Fibroblast of gingiva (primary cell): Measurements from ENCODE around the gene PRRG2.

Source experiments
- DNase-seq: peaks from one replicate; pipeline ENCODE4 v3.0.0-alpha.2; 2011; ENCODE audit warnings: low read depth

Gene PRRG2

GRCh38 chr19:49581007-49581508 lies at the start of gene PRRG2:
PRRG2 (plus strand) TSS chr19:49581316; CDS start chr19:49583220, 1,904 bp downstream.
- no peak for DNase-seq

- peak; percentile 49 for DNase-seq
Observed at GRCh38 chr19:49533551-49534488, 47.3 kb upstream of the PRRG2 start.

DNA sequence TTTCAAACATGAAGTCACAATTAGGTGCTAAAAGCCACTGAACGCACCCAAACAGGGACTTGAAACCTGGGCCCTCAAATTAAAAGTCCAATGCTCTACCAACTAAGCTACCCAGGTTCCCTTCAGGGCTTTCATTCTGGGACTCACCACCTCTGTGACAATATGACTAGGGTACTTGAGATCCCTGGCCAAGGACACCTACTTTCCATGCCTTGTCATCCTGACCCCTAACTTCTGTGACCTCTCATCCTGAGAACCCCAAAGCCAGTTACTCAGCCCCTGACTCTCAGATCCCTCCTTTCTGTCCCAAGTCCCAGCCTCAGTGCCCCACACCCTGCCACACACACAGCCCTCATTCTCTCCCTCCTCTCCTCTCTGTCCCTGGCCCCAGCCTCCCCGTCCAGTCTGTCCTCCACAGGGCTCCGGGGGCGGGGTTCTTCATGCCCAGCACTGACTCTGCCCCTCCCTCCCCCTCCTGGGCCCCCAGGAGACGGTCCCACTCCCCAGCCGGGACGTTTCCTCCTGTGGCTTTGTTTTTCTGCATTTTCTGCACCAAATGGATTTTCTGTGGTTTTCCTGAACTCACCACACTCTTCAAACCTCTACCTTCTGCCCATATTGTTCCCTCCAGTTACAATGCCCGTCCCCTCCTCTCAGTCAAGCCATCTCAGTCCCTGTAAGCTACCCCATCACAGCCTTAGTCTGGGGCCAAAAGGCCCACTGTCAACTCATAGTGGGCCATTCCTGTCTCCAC lies 46.3 kb upstream of the PRRG2 start:
- DNase-seq: no peak

DNA sequence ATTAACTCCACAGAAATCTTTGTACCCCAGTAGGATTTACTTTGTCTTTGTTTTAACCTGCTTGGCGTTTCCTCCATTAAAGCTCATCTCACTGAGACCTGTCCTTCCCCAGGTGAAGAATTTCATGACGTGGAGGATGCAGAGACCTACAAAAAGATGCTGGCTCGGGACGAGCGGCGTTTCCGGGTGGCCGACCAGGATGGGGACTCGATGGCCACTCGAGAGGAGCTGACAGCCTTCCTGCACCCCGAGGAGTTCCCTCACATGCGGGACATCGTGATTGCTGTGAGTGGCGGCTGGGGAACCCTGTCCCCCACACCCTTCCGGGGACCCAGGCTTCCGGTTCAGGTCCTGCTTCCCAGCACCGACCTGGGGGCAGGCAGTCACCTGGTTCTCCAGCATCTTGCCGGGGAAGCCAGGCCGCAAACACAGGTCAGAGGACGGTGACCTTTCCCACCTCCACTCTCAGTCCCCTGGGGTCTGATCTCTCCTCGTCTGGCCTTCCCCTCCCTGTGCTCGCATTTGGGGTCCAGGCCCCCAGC lies 44.1 kb upstream of the PRRG2 start:
- no peak for DNase-seq

DNA sequence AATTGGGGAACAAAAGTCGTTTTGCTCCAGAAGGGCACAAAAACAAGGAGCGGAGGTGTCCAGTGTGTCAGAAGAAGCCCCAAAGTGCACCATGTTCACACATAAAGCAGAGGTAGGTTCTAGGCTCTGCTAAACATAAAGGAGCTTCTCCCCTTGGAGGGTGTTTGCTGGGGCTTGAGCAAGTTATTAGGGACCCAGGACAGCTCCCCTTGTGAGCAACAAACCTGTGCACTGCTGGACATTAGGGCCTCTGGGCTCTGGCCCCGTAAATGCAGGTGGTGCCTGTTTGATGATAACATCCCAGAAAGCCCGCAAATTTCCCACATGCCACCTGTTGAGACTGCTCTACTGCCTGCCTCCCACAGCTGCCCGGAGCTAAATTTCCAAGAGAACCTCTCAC lies 42.5 kb upstream of the PRRG2 start:
- DNase-seq: no peak

DNA sequence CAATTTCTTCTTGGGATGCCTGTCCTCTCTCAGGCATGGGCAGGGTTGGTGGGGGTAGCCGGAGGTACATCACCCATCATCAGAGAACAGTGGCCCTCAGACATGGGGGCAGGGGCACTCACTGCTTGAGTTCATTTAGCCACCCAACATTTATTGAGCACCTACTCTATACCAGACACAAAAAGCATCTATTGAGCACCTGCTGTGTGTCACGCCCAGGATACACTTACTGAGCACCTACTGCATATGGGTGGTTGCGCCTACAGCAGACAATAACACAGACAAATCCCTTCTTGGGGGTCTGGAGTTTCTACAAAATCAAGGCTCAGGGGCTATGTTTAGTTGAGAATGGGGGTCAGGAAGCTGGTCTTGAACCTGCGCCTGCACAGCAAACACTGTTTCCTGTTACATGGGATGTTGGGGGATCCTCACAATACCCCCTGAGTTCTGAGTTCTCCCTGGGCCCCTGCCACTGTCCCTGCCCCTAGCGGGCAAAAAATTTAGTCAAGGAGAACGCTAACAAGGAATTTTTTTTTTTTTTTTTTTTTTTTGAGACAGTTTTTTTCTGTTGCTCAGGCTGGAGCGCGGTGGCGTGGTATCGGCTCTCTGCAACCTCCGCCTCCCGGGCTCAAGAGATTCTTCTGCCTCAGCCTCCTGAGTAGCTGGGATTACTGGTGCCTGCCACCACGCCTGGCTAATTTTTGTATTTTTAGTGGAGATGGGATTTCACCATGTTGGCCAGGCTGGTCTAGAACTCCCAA lies 41.7 kb upstream of the PRRG2 start:
- DNase-seq: no peak

- DNase-seq: no peak
Observed at GRCh38 chr19:49541914-49542313, 39.2 kb upstream of the PRRG2 start.

DNA sequence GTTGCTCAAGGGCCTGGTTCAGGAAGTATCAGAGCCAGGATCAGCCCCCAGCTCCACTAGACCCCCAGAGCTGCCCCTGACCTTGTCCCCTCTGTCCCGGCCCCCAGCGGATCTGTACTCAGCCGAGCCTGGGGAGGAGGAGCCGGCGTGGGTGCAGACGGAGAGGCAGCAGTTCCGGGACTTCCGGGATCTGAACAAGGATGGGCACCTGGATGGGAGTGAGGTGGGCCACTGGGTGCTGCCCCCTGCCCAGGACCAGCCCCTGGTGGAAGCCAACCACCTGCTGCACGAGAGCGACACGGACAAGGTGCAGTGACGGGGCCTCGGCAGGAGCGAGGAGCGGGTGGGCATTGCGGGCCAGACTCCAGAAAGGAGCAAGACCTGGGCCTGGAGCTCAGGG lies 38.7 kb upstream of the PRRG2 start:
- no peak for DNase-seq

DNA sequence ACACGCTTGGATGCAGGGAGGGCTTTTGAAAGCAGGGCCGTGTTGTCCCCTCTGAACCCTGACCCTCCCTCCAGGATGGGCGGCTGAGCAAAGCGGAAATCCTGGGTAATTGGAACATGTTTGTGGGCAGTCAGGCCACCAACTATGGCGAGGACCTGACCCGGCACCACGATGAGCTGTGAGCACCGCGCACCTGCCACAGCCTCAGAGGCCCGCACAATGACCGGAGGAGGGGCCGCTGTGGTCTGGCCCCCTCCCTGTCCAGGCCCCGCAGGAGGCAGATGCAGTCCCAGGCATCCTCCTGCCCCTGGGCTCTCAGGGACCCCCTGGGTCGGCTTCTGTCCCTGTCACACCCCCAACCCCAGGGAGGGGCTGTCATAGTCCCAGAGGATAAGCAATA lies 38.1 kb upstream of the PRRG2 start:
- no peak for DNase-seq

- no peak for DNase-seq
Observed at GRCh38 chr19:49544154-49544553, 37.0 kb upstream of the PRRG2 start.

GRCh38 chr19:49546825-49547565 lies 34.1 kb upstream of the PRRG2 start:
- DNase-seq: peak; percentile 94

DNA sequence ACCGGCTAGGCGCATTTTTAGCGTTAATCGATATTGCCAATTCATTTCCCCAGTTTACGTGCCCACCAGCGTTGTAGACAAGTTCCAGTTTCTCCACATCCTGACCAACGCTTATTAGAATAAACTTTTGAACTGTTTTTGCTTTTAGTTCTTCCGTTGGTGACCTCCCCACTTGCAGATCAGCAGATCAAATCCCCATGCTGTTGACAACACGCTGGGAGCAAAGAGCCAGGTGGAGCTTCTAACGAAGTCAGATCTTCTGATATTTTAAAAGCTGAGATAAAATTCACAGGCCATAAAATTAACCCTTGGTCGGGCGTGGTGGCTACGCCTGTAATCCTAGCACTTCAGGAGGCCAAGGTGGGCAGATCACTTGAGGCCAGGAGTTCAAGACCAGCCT lies 32.1 kb upstream of the PRRG2 start:
- DNase-seq: no peak

DNA sequence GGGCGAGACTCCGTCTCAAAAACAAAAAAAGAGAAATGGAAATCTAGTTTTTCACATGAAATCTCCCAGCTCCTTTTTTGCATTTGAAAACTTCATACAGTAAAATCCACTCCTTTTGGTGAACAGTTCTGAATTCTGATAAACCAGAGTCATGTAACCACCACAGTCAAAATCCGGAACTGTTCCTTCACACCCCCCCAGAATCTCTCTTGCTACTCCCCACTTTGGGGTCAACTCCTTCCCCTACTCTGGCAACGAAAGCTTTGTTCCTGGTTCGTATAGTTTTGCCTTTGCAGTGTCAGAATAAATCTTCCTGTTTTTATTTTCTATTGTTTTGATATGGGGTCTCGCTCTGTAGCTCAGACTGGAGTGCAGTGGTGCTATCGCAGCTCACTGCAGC lies 29.6 kb upstream of the PRRG2 start:
- DNase-seq: no peak

DNA sequence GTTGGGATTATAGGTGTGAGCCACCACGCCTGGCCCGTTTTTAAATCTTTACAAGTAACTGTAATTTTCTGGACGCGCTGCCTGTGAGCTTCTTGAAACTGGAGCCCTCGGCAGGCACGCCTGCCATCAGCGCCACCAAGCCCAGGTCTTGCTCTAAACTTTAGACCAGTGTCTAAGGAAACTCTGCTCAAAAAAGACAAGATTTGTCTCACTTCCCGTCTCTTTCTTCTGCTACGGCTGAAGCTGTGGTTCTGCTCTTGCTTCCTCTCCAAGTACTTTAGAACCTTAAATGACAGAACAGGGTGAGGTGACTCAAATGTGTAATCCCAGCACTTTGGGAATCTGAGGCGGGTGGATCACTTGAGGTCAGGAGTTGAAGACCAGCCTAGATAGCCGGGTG lies 28.4 kb upstream of the PRRG2 start:
- no peak for DNase-seq

DNA sequence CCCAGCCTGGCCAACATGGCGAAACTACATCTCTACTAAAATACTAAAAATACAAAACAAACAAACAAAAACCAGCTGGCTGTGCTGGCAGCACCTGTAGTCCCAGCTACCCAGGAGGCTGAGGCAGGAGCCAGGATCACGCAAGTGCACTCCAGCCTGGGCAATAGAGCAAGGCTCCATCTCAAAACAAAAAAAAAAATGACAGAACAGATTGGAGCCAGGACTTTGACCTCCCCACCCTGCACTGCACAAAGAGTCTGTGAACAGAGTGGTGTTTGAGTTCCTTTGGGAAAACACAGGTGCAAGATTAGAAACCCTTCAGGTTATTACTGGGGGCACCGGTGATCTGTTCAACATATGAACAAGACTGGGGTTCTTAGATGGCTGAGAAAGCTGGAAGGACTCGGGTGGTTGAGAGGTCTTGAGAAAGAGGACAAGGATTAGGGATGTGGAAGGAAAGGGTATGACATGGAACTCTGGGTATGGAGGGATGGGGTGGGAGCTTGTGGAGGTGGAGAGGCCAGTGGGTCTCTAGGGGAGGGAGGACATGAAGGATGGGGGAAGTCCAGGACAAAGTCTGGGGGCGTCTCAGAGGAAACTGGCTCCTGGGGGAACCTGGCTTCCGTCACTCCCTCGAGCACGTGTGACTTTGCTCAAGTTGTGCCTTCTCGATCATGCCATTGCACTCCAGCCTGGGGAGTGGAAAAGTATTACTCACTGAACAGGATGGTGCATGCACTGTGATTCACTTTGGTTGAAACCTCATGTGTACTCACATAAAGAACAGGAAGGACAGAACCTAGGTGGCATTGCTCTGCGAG lies 27.5 kb upstream of the PRRG2 start:
- DNase-seq: peak; percentile 36

DNA sequence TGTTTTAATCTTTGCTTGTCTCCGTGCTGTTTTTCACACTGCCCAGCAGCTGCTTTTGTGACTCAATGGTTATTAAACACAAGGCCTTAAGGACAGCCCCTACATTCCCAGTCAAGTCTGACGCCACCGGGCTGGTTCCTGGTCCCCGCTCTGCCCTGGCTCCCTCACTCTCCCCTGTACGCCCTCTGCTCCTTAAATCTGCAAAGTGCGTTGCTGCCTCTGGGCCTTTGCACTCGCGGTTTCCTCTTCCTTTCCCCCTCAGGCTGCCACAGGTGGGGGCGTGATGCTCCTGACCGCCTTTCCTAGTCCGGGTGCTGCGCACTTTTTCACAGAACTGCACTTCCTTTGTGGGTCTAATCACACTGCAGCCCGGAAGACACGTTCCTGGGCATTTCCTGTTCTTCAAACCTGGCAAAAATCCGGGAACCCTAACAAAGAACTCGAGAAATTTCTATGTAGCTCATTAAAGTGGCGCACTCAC lies 26.4 kb upstream of the PRRG2 start:
- DNase-seq: no peak

- peak; percentile 55 for DNase-seq
Observed at GRCh38 chr19:49555600-49556411, 25.3 kb upstream of the PRRG2 start.

DNA sequence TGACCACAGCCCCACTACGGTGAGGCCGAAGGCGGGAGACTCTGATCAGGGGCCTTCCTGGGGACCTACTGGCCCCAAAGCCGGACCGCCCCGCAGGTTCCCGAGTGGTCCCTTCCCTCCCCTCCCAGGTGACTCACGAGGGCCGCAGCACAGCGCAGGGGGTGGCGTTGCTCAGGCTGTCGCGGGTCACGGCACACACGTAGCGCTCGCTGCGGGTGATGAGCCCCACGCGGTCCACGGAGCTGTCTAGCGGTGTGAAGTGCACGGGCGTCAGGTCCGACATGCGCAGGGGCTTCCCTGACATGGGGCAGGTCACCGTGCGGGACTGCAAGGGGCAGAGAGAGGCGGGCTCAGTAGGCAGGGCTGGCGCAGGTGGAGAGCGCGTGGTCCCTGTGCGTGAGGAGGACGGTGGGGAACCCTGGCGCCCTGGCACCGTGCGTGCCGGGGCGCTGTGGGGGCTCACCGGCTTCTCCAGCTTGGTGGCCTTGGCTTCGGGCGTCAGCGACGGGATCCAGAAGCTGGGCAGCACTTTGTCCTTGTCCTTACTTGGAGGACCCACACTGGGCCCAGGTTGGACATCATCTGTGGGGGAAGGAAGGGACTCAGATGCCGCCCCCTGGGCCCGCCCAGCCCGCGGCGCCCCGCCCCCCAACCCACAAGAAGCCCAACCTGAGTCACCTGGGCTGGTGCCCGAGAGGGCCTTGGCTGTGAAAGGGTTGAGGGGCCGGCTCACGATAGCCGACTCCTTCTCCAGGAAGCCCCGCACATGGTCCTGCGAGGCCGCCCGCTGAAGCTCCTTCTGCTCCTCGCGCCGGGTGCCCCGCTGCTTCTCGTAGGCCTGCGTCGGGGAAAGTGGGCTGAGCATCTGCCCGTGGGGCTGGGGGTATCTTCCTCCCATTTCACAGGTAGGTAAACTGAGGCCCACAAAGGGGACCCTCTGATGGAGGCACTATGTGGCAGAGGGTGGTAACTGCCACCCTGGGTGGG lies 24.4 kb upstream of the PRRG2 start:
- DNase-seq: no peak
